NCI-H1436 treated with DMSO at 0.1 percent for 48 hours (cell line): ENCODE data around the gene PARD6G.

Experiments
- DNase-seq: peaks from one replicate; lab custom pipeline; 2025; lab: John Stamatoyannopoulos, UW

Gene PARD6G

DNA sequence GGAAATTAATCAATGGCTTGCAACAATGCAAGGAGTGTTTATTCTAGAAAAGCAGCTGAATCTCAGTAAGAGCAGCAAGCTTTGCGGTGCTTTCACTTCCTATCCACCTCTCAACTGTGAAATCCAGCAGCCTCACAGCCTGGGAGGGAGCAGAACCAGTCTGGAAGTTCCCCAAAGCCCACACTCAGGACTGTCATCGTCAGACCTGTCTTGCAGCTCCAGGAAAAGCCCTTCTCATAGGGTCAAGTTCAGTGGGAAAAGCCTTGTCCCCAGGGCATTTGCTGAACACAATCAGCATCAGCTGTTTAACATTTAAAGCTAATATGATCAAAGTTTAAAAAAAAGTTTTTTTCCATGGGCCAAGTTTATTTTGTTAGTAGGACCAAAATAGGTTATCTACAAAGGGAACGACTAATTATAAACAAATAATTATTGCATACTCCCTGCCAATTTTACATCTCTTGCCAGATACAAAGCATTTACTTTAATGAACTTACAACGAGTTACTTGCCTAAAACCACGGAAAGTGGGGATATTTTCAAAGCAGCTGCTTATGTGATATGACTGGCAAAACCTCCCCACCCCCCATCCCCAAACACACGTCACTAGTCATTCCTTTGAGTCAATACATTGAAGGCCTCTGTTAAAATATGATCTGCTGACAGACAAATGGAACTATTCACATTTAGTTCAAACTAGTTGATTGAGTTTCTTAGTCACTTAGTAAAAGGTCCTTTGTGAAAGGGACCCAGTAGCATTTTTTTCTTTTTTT lies 36.8 kb downstream of the PARD6G start:
- DNase-seq: no peak

DNA sequence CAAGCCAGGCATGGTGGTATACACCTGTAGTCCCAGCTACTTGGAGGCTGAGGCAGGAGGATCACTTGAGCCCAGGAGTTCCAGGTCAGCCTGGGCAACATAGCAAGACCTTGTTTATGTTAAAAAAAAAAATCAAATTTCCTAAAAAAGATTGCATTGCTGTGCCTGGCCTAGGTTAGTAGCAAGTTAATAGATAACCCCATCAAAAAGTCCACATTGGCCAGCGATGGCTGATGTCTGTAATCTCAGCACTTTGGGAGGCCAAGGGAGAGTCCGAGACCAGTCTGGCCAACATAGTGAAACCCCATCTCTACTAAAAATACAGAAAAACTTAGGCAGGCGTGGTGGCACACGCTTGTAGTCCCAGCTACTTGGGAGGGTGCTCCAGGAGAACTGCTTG lies 38.7 kb downstream of the PARD6G start:
- DNase-seq: no peak

GRCh38 chr18:80205294-80205693 lies 42.0 kb downstream of the PARD6G start:
- DNase-seq: no peak

GRCh38 chr18:80204142-80204541 lies 43.2 kb downstream of the PARD6G start:
- DNase-seq: no peak

DNA sequence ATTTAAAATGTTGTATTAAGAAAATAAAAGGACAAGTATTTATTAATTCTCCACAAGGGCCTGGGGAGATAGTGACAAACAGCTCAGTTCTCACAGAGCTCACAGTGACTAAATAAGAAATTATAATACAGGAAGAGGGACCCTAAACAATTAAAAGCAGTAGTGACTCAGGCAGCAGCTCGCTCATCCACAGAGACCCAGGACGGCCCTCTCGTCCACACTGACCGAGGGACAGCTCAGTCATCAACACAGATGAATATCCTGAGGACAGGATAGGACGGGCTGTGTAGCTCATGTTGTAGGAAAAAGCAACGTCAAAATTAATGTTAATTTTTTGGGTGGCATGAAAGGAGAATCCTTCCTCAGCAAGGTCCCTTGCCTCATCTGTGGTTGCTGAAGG lies 44.1 kb downstream of the PARD6G start:
- DNase-seq: no peak

- DNase-seq: no peak
Observed at GRCh38 chr18:80202264-80202998, 44.9 kb downstream of the PARD6G start.

- DNase-seq: no peak
Observed at GRCh38 chr18:80201739-80202138, 45.6 kb downstream of the PARD6G start.

DNA sequence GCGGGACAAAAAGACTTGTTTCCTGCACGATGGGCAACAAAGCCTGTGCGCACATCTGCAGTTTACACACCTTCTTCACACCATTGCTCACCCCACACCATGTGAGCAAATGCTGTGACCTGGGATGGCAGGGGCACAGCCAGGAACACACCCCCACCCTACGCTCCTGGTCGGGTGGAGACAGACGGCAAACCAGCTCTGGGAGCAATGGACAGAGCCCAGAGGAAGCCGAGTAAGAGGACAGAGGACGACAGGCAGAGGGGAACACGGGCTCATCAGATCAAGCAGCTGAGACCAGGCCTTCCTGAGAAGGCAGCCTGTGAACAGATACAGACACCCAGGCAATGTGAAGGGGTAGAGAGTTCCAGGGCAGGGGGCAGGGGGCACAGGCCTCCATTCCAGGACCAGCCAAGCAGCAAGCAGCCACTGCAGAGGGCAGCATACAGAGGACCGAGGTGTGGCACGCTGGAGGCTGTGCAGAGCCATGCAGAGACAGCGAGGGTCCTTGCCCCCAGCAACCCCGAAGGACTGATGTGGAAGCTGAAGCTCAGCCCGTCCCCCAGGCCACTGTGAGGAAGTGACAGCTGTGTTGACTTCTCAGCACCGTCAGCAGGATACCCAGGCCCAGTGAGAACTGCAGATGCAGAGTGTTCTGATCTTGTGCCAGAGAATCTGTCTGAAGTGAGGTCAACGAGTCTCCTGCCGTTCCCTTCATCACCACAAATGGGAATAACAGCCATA lies 46.2 kb downstream of the PARD6G start:
- no peak for DNase-seq

DNA sequence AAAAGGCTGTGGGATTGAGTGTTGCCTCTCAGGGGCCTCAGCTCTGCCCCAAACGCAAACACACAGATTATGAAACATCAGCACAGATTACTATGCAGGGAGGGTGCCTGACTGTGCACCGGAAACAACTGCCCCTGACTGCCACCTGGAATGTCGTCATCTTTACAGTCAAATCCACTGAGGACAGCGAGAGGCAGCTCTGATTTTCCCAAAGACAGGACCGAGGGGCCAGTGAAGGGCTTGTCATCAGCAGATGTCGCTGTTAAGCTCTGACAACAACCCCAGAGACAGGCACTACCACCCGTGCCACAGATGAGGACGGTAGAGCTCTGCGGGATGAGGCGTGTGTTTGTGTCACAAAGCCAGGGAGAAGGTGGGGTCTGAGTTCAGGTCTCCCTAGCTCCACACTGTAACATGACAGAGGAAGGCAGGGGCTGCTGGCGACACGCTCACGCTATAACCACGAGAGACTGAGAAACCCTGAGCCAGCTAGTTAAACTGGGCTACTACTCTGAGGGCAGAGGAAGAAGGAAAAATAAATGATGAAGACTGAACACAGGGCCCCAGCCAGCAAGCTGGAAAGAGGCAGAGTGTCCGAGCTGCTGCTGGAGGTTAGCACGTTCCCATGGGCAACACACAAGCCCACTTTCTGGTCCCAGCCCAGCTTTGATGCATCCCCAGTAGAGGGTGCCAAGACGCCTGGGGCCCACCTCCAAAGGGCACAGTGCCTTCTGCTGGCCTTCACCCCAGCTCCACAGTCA lies 47.0 kb downstream of the PARD6G start:
- DNase-seq: no peak

DNA sequence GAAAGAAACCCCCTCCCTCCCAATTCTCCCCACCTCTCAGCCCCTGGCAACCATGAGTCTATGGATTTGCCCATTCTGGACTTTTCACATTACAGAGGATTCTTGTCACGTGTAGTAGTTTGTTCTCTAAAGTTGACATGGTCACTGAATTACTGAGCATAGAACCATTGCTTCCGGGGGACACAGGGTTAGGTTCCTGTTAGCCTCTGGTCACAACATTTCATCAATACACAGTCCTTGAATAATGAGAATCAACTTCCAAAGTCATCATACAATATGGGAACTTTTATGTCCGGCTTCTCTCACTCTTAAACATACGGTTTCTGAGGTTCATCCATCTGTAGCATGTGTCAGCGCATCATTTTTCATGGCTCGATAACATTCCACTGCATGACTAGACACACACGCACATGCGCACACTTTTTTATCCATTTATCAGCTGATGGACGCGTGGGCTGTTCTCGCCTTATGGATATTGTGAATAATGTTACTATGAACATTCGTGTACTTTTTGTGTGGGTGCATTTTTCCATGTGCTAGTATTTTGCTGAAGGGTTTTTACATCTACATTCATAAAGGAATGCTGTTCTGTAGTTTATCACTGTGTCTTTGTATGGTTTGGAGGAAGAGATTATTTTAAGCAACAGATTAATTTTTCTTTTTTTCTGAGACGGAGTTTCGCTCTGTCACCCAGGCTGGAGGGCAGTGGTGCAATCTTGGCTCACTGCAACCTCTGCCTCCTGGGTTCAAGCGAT lies 48.1 kb downstream of the PARD6G start:
- no peak for DNase-seq

GRCh38 chr18:80198391-80198790 lies 48.9 kb downstream of the PARD6G start:
- no peak for DNase-seq

- no peak for DNase-seq
Observed at GRCh38 chr18:80197528-80197927, 49.8 kb downstream of the PARD6G start.

- no peak for DNase-seq
Observed at GRCh38 chr18:80196528-80197320, 50.6 kb downstream of the PARD6G start.

- DNase-seq: no peak
Observed at GRCh38 chr18:80194874-80195570, 52.3 kb downstream of the PARD6G start.

DNA sequence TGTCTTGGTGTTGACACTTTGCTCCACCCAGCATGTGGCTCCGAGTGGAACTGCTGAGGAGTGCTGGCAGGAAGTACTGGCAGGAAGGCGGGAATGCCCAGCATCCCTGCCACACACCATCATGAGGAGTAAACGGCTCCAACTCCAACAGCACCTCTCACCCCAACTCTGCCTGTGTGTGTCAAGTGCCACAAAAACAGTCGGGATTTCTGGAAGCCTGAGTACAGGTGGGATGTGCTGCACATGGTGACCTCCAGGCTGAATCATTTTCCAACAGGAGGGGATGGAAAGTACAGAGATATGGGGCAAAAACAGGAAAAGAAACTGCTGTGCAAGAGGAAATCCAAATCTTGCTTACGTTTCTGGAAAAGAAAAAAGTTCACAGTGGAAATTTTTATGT lies 53.6 kb downstream of the PARD6G start:
- DNase-seq: no peak

- no peak for DNase-seq
Observed at GRCh38 chr18:80192653-80193385, 54.5 kb downstream of the PARD6G start.

DNA sequence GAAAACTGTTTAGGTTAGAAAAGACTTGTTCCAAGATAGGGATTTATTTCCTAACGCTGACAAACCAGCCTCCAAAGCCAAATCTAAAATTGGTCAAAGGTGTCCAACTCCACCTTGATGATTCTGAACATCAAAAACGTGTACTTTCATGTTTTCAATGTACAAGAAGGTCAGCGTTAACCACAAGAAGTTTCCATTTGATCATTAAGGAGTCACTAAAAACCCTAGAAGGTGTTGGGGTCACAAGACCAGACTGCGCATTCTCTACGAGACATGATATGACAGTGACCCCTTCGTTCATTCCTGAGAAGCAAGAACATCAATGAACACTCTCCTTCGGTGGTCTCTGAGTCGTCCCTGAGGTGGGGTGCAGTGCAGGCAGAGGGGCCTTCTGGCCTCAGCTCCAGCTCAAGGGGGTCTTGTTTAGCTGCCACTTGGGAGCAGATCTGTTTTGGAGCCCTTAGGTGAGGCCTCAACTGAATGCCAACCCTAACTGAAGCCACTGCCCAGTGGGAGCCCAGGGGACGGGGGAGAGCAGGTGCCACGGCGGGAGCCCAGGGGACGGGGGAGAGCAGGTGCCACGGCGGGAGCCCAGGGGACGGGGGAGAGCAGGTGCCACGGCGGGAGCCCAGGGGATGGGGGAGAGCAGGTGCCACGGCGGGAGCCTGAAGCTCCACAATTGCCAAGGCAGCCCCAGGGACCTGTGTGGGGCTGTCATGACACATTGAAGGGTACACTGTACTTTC lies 55.2 kb downstream of the PARD6G start:
- DNase-seq: no peak

DNA sequence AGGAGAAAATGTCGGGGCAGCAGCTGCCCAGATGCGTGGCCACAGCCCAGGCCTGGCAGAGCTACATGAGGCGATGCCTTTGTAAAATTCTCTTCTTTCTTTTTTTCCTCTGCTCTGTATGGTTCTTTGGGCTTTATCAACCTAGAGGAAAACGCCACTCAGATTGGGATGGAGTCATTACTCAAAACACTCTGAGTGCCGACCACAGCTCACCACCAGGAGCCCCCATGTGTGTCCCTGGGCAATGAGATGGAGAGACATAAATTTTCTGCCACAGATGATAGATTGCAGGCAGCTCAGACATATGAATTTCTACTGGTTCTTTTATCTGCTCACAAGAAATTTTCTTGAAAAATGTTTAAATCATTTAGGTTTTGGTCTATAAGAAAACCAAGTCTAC lies 56.0 kb downstream of the PARD6G start:
- DNase-seq: no peak

- no peak for DNase-seq
Observed at GRCh38 chr18:80190311-80190710, 57.0 kb downstream of the PARD6G start.
